ENCODE results near the gene ISLR2.

Gene ISLR2

GRCh38 chr15:74127255-74127953 lies 3.0 kb upstream of the ISLR2 start (continued):
- 0 out of 2 replicates have a peak, but pooled peaks have one; percentile 48 for TF ChIP-seq SP3 (tag by site-specific recombination; IDR thresholded peaks at IDR 0.05)
- TF ChIP-seq AEBP2 (tag by site-specific recombination; IDR thresholded peaks at IDR 0.05; ENCODE audit: borderline replicate concordance), result no peak
- no peak for TF ChIP-seq ZNF155 (tag by site-specific recombination; IDR thresholded peaks at IDR 0.05)
- peak; percentile 74; the same call in 1 of the 2 replicates for TF ChIP-seq ZNF324 (tag by site-specific recombination; IDR thresholded peaks at IDR 0.05)
- no peak for TF ChIP-seq EGR2 (tag by site-specific recombination; IDR thresholded peaks at IDR 0.05; ENCODE audit: low read depth)
- peak; percentile 79; the same call in 1 of the 2 replicates for TF ChIP-seq ZNF391 (tag by site-specific recombination; IDR thresholded peaks at IDR 0.05; ENCODE audit: borderline replicate concordance, low read depth)
- no peak for TF ChIP-seq ZFP3 (tag by site-specific recombination; IDR thresholded peaks at IDR 0.05; ENCODE audit: low read depth)
- TF ChIP-seq ZNF354C (tag by site-specific recombination; IDR thresholded peaks at IDR 0.05; ENCODE audit: borderline replicate concordance, low read depth), result no peak
- TF ChIP-seq ZNF510 (tag by site-specific recombination; IDR thresholded peaks at IDR 0.05; ENCODE audit: insufficient replicate concordance), result no peak
- no peak for TF ChIP-seq ZNF585B (tag by site-specific recombination; IDR thresholded peaks at IDR 0.05)
- no peak for TF ChIP-seq OSR2 (tag by site-specific recombination; IDR thresholded peaks at IDR 0.05)
- TF ChIP-seq KLF7 (tag by site-specific recombination; IDR thresholded peaks at IDR 0.05; ENCODE audit: borderline replicate concordance), result no peak
- no peak for TF ChIP-seq ZNF280D (tag by site-specific recombination; IDR thresholded peaks at IDR 0.05)
- no peak for TF ChIP-seq ZNF26 (tag by site-specific recombination; IDR thresholded peaks at IDR 0.05)
- TF ChIP-seq ZNF792 (tag by site-specific recombination; IDR thresholded peaks at IDR 0.05), result no peak
- no peak for TF ChIP-seq ZNF768 (tag by site-specific recombination; IDR thresholded peaks at IDR 0.05)
- TF ChIP-seq ZNF223 (tag by site-specific recombination; IDR thresholded peaks at IDR 0.05), result 0 out of 2 replicates have a peak, but pooled peaks have one; percentile 41
- TF ChIP-seq ZNF777 (tag by site-specific recombination; IDR thresholded peaks at IDR 0.05; ENCODE audit: borderline replicate concordance), result no peak
- no peak for TF ChIP-seq TCF7L2 (IDR thresholded peaks at IDR 0.05; ENCODE audit: borderline replicate concordance, low read depth, low read length)
- TF ChIP-seq ZNF664 (tag by site-specific recombination; IDR thresholded peaks at IDR 0.05), result no peak
- 0 out of 2 replicates have a peak, but pooled peaks have one; percentile 29 for TF ChIP-seq ZBTB20 (tag by site-specific recombination; IDR thresholded peaks at IDR 0.05)
- peak; percentile 77 for TF ChIP-seq ZFP69B (tag by site-specific recombination; IDR thresholded peaks at IDR 0.05)
- TF ChIP-seq ZNF280C (tag by site-specific recombination; IDR thresholded peaks at IDR 0.05), result no peak
- TF ChIP-seq KLF16 (tag by site-specific recombination; IDR thresholded peaks at IDR 0.05), result peak; percentile 59
- TF ChIP-seq ZNF449 (tag by site-specific recombination; IDR thresholded peaks at IDR 0.05), result peak; percentile 77
- no peak for TF ChIP-seq FEZF1 (tag by site-specific recombination; IDR thresholded peaks at IDR 0.05)
- TF ChIP-seq ZNF114 (tag by site-specific recombination; IDR thresholded peaks at IDR 0.05), result no peak
- TF ChIP-seq ZNF623 (tag by site-specific recombination; IDR thresholded peaks at IDR 0.05), result no peak

Measured in HEK293 (cell line).